H1 (cell line): ENCODE measurements around the gene POMT2. TPM values are rescaled to one million over a fixed set of nuclear protein-coding genes. Genes with fewer than 3 reads are reported as not detected.

Source experiments
- BACH1 ChIP-seq: IDR thresholded peaks from 2 replicates; pipeline ENCODE4 v1.6.1; 2012; ENCODE audit warnings: low read length, improper control_type of control experiment
- CEBPB ChIP-seq: IDR thresholded peaks from 2 replicates; pipeline ENCODE4 v1.6.1; 2012; ENCODE audit warnings: low read depth, low read length
- CHD7 ChIP-seq: fragments of 300-600 bp; sonication (generic); IDR thresholded peaks from 2 replicates; pipeline ENCODE4 v1.7.1; 2012; ENCODE audit warnings: low read length, moderate library complexity, mild to moderate bottlenecking, inconsistent platforms; ENCODE audit not compliant: insufficient replicate concordance
- SIN3A ChIP-seq, 2 experiments: IDR thresholded peaks in 1 of 2; conservative IDR thresholded peaks in 1 of 2; 2 replicates each; pipeline ENCODE4 v1.6.1; 2011 to 2012; ENCODE audit warnings: low read length in 2 of 2, improper control_type of control experiment in 1 of 2, low read depth in 1 of 2, mild to moderate bottlenecking in 1 of 2
- polyA plus RNA-seq, 7 experiments: library from polyadenylated mRNA; depleted of rRNA in 3 of 7; stranded (reverse) in 5 of 7; unstranded in 2 of 7; fragments of >200 nt in 5 of 7; fragments of 200-250 nt in 2 of 7; gene quantifications; 1 replicate in 5 of 7; 2 replicates in 1 of 7; 4 replicates in 1 of 7; pipeline versions ENCODE4 v1.2.1 to v1.2.3, GENCODE V29; 2011 to 2013; ENCODE audit warnings: missing spikeins in 2 of 7, mixed read lengths in 2 of 7
- total RNA-seq: library from RNA; stranded (reverse); fragmentation: NEBNext Ultra II Directional; extraction: Animal tissue kit (Norgen Biotek cat#: 25700); gene quantifications from 2 replicates; pipeline ENCODE4 v1.2.1, GENCODE V29; 2021

The POMT2 gene
- total and polyA plus RNA-seq, 2 of the 8 experiments (the other 6 are each of a cell fraction or from before 2014, with no cell fraction given), result 20.8 to 44.9 TPM

- TF ChIP-seq CHD7 (no peak), SIN3A (conservative IDR thresholded peaks at IDR 0.05 in 1 of 2, IDR thresholded peaks at IDR 0.05 in 1 of 2; ENCODE audit: low read depth in 1 of 2, low read length in 2 of 2) (no peak), CEBPB (no peak), BACH1 (no peak)
Observed at GRCh38 chr14:77364146-77364545, 43.5 kb upstream of the POMT2 start (continued).
